Gastroesophageal sphincter (tissue), 3 donors: ENCODE data around the gene CEP19.

ENCODE experiments used
- EP300 ChIP-seq: sonication (generic); formaldehyde crosslinking; IDR thresholded peaks from one replicate; pipeline ENCODE4 v1.6.1; 2017; ENCODE audit warnings: antibody characterized with exemption, mild to moderate bottlenecking
- POLR2A ChIP-seq, 2 donors: fragments of 450-650 bp; IDR thresholded peaks; one replicate each; pipeline ENCODE4 v1.6.1; 2017; ENCODE audit warnings: antibody characterized with exemption in 2 of 2, mild to moderate bottlenecking in 2 of 2, moderate library complexity in 1 of 2
- POLR2AphosphoS5 ChIP-seq: sonication (generic); formaldehyde crosslinking; IDR thresholded peaks from one replicate; pipeline ENCODE4 v1.6.1; 2017; ENCODE audit warnings: antibody characterized with exemption
- TF ChIP-seq, protein P1 (sequence below), 4 experiments: fragments of 200-600 bp in 2 of 4; fragments of 450-650 bp in 2 of 4; sonication (generic) in 1 of 4; IDR thresholded peaks; one replicate each; pipeline ENCODE4 v1.5.1; 2017 to 2019; ENCODE audit warnings: antibody characterized with exemption in 4 of 4, mild to moderate bottlenecking in 2 of 4, moderate library complexity in 2 of 4

DNA sequence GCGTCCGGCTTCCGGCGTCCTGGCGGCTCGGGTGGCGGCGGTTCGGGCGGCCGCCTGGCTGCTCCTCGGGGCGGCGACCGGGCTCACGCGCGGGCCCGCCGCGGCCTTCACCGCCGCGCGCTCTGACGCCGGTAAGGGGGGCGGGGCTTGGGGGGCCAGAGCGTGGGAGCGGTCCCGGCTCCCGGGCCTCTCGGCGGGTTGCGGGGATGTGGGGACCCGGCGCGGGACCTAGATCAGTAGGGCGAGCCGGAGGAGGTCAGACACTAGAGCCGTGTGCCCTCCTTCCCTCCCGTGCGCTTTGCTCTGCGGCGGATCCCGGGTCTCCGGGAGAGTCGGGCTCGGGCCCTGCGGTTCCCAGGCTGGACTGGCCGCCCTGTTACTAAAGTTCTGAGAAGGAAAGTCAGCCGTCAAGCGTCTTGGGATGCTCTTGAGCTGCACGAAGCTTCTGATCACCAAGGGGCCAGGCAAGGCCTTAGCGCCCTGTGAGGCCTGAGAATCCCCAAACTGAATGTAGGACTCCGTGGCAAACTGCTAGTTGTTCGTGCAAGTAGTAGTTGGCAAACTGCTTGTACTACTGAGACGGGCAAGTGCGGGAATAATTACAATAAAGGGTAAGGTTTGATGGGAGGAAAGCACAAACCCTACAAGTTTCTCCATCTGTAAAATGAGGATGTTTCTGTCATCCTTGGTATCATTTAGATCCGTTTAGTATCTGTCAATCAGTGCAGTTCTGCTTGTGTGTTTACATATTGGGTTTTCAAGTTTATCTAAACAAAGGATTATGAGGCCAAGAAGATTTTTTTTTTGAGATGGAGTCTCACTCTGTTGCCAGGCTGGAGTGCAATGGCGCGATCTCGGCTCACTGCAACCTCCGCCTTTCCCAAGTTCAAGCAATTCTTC, 714 bp upstream of the CEP19 start:
- no peak for TF ChIP-seq POLR2A (IDR thresholded peaks at IDR 0.05)
- TF ChIP-seq POLR2AphosphoS5, result no peak
- TF ChIP-seq, protein P1, sequence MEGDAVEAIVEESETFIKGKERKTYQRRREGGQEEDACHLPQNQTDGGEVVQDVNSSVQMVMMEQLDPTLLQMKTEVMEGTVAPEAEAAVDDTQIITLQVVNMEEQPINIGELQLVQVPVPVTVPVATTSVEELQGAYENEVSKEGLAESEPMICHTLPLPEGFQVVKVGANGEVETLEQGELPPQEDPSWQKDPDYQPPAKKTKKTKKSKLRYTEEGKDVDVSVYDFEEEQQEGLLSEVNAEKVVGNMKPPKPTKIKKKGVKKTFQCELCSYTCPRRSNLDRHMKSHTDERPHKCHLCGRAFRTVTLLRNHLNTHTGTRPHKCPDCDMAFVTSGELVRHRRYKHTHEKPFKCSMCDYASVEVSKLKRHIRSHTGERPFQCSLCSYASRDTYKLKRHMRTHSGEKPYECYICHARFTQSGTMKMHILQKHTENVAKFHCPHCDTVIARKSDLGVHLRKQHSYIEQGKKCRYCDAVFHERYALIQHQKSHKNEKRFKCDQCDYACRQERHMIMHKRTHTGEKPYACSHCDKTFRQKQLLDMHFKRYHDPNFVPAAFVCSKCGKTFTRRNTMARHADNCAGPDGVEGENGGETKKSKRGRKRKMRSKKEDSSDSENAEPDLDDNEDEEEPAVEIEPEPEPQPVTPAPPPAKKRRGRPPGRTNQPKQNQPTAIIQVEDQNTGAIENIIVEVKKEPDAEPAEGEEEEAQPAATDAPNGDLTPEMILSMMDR (IDR thresholded peaks at IDR 0.05), result peak in 2 of 4 experiments; percentile 2 to 22
- TF ChIP-seq EP300, result no peak
